Endothelial cell of umbilical vein (primary cell): ENCODE data around the gene GALK1. TPM values are rescaled to one million over a fixed set of nuclear protein-coding genes. Genes with fewer than 3 reads are reported as not detected.

Experiments
- BruUV-seq: library from RNA; stranded (reverse); fragments of 400-500 nt; replicated peaks from 2 replicates; lab custom pipeline; 2021; lab: Mats Ljungman, UMichigan
- CTCF ChIA-PET: fragments of 300-600, 350-600 bp; sonication (Branson Sonifier 250); formaldehyde crosslinking; loops from one replicate; lab custom pipeline; 2021; ENCODE audit warnings: antibody characterized with exemption, inconsistent platforms; lab: Charles Lee
- POLR2A ChIA-PET: fragments of 300-600, 350-600 bp; sonication (Branson Sonifier 250); formaldehyde crosslinking; loops from one replicate; lab custom pipeline; 2021; ENCODE audit warnings: antibody characterized with exemption, inconsistent platforms; lab: Charles Lee
- DNase-seq: peaks from one replicate; pipeline ENCODE4 v3.0.0-alpha.2; 2011; ENCODE audit warnings: low read depth, low spot score
- FAIRE-seq: peaks from 2 replicates; lab custom pipeline; 2011; peaks lifted over from hg19 to GRCh38; lab: Jason Lieb, UNC
- H2AFZ ChIP-seq: 2 replicates; pipeline ENCODE4 v1.6.0; 2012; ENCODE audit warnings: low read depth, low read length, control low read depth, inconsistent platforms
- H3K27ac ChIP-seq: 2 replicates; pipeline ENCODE4 v1.5.1; 2011; ENCODE audit warnings: low read depth, mild to moderate bottlenecking, control low read depth, low read length, moderate library complexity; ENCODE audit not compliant: insufficient read depth
- H3K27me3 ChIP-seq, 2 experiments: 2 replicates each; pipeline versions ENCODE4 v1.6.0 to v1.6.1; 2011; ENCODE audit warnings: low read length in 2 of 2, mixed read lengths in 1 of 2; ENCODE audit not compliant: control insufficient read depth in 2 of 2, insufficient read depth in 2 of 2
- H3K36me3 ChIP-seq, 2 experiments: 2 replicates in 1 of 2; 3 replicates in 1 of 2; pipeline ENCODE4 v1.5.1; 2011; ENCODE audit warnings: low read length in 2 of 2, mild to moderate bottlenecking in 1 of 2, moderate library complexity in 1 of 2; ENCODE audit not compliant: control insufficient read depth in 2 of 2, insufficient read depth in 2 of 2; ENCODE audit errors: extremely low read depth in 1 of 2
- H3K4me1 ChIP-seq: 3 replicates; pipeline ENCODE4 v1.5.1; 2011; ENCODE audit warnings: mild to moderate bottlenecking, low read length; ENCODE audit not compliant: control insufficient read depth, insufficient read depth; ENCODE audit errors: extremely low read depth
- H3K4me2 ChIP-seq: 2 replicates; pipeline ENCODE4 v1.6.1; 2011; ENCODE audit warnings: low read length, control low read depth, mixed read lengths; ENCODE audit not compliant: insufficient read depth
- H3K4me3 ChIP-seq, 3 experiments: fragments of 200-600 bp in 1 of 3; sonication (generic), shearing (Covaris generic) in 1 of 3; replicated peaks in 1 of 3; 2 replicates each; pipeline ENCODE4 v1.5.1; 2011 to 2016; ENCODE audit warnings: control low read depth in 3 of 3, low read length in 3 of 3, mild to moderate bottlenecking in 2 of 3, inconsistent platforms in 1 of 3, low read depth in 1 of 3, moderate library complexity in 1 of 3; ENCODE audit not compliant: insufficient read depth in 1 of 3
- H3K79me2 ChIP-seq: 2 replicates; pipeline ENCODE4 v1.6.0; 2012; ENCODE audit warnings: low read length, inconsistent platforms; ENCODE audit not compliant: control insufficient read depth, insufficient read depth
- H3K9ac ChIP-seq: replicated peaks from 2 replicates; pipeline ENCODE3; 2011; ENCODE audit warnings: low read length, control low read depth; ENCODE audit not compliant: insufficient read depth; ENCODE audit errors: extremely low read depth
- H3K9me1 ChIP-seq: replicated peaks from 3 replicates; pipeline ENCODE4 v1.6.0; 2011; ENCODE audit warnings: mild to moderate bottlenecking, low read length; ENCODE audit not compliant: control insufficient read depth, insufficient read depth; ENCODE audit errors: extremely low read depth
- H3K9me3 ChIP-seq: replicated peaks from 2 replicates; pipeline ENCODE4 v1.5.1; 2012; ENCODE audit warnings: low read length, inconsistent platforms; ENCODE audit not compliant: control insufficient read depth, insufficient read depth
- H4K20me1 ChIP-seq: replicated peaks from 2 replicates; pipeline ENCODE3; 2011; ENCODE audit warnings: mild to moderate bottlenecking, low read length; ENCODE audit not compliant: control insufficient read depth, insufficient read depth; ENCODE audit errors: extremely low read depth
- CTCF ChIP-seq, 2 donors: IDR thresholded peaks; 1 replicate in 1 of 2; 2 replicates in 1 of 2; pipeline ENCODE4 v1.5.1; 2011; ENCODE audit warnings: low read length in 2 of 2, mild to moderate bottlenecking in 2 of 2, moderate library complexity in 2 of 2, control low read depth in 1 of 2, inconsistent platforms in 1 of 2, low read depth in 1 of 2; ENCODE audit not compliant: insufficient read depth in 1 of 2; ENCODE audit errors: extremely low read depth in 1 of 2
- EZH2 ChIP-seq: IDR thresholded peaks from 2 replicates; pipeline ENCODE4 v1.6.1; 2012; ENCODE audit warnings: borderline replicate concordance, low read depth, mild to moderate bottlenecking, moderate library complexity, low read length, inconsistent platforms; ENCODE audit not compliant: severe bottlenecking
- FOS ChIP-seq: IDR thresholded peaks from 2 replicates; pipeline ENCODE4 v1.6.1; 2011; ENCODE audit warnings: mild to moderate bottlenecking, low read length, moderate library complexity, borderline replicate concordance; ENCODE audit not compliant: insufficient read depth
- GATA2 ChIP-seq: IDR thresholded peaks from 2 replicates; pipeline ENCODE4 v1.7.0; 2011; ENCODE audit warnings: low read depth, mild to moderate bottlenecking, moderate library complexity, mixed read lengths, low read length; ENCODE audit not compliant: insufficient read length, insufficient read depth
- JUN ChIP-seq: IDR thresholded peaks from 2 replicates; pipeline ENCODE4 v1.6.1; 2011; ENCODE audit warnings: borderline replicate concordance, low read depth; ENCODE audit not compliant: insufficient read length, insufficient read depth
- MAX ChIP-seq: IDR thresholded peaks from 2 replicates; pipeline ENCODE4 v1.6.1; 2011; ENCODE audit not compliant: insufficient read depth, insufficient read length
- MYC ChIP-seq: IDR thresholded peaks from one replicate; pipeline ENCODE4 v1.6.1; 2011; ENCODE audit warnings: mild to moderate bottlenecking, low read depth, low read length
- POLR2A ChIP-seq: IDR thresholded peaks from 2 replicates; pipeline ENCODE4 v1.6.1; 2012; ENCODE audit warnings: low read depth, mild to moderate bottlenecking, control low read depth, low read length
- POLR2AphosphoS5 ChIP-seq: IDR thresholded peaks from 2 replicates; pipeline ENCODE4 v1.6.1; 2012; ENCODE audit warnings: low read depth, mild to moderate bottlenecking, control low read depth, low read length, moderate library complexity; ENCODE audit not compliant: insufficient read depth
- dilution Hi-C: fragments of 300-500 bp; cut with MboI; formaldehyde crosslinking; loops from one replicate; pipeline ENCODE4 v1.15.0; 2019; ENCODE audit warnings: low sequenced_read_pairs; ENCODE audit not compliant: extremely low pct_ligation_motif_present
- intact Hi-C: fragments of 100-400 bp; cut with micrococcal nuclease; formaldehyde crosslinking; loops from one replicate; pipeline ENCODE4 v1.10.0; 2022
- polyA plus RNA-seq, 4 experiments: library from polyadenylated mRNA; depleted of rRNA in 3 of 4; stranded (reverse) in 3 of 4; unstranded in 1 of 4; fragments of >200 nt; gene quantifications; 2 replicates each; pipeline versions ENCODE4 v1.2.1 to v1.2.3, GENCODE V29; 2011 to 2012; ENCODE audit warnings: missing spikeins in 1 of 4
- total RNA-seq: library from RNA; stranded (reverse); gene quantifications from 2 replicates; pipeline ENCODE4 v1.2.3, GENCODE V29; 2021

The GALK1 gene
- total and polyA plus RNA-seq, 2 donors (not counting 3 experiments of a cell fraction or from before 2014, with no cell fraction given): 45.8 to 63.7 TPM

GRCh38 chr17:75803883-75804282, 38.9 kb upstream of the GALK1 start:
- no TSS peak for BruUV-seq
- DNase-seq: no peak
- H2AFZ ChIP-seq: no peak overlapping the region
- POLR2A ChIA-PET: no interaction called here
- H3K27ac ChIP-seq: no peak overlapping the region
- dilution Hi-C loops: no loop called here
- H3K36me3 ChIP-seq: peaks cover 3 to 6% of the 10 kb centered on the region in 2 experiments
- H3K4me3 ChIP-seq: no peak overlapping the region
- H3K4me2 ChIP-seq: no peak overlapping the region
- H4K20me1 ChIP-seq: no peaks in the 10 kb centered on the region
- H3K9me3 ChIP-seq: no peaks in the 10 kb centered on the region
- intact Hi-C loops: no loop called here
- H3K27me3 ChIP-seq: no peaks in the 10 kb centered on the region
- H3K4me1 ChIP-seq: no peaks in the 10 kb centered on the region
- no peaks in the 10 kb centered on the region for H3K79me2 ChIP-seq
- H3K9ac ChIP-seq: no peak overlapping the region
- no peaks in the 10 kb centered on the region for H3K9me1 ChIP-seq
- CTCF ChIA-PET: interaction anchor here (0.8 to 3.4 kb wide), 10 partner anchors 10 to 59 kb away, joined by 3 to 14 read pairs (median 4); a partner anchor contains a TSS
- FAIRE-seq: peak; percentile 35
- TF ChIP-seq POLR2A (no peak), CTCF (IDR thresholded peaks at IDR 0.05; ENCODE audit: extremely low read depth in 1 of 2, insufficient read depth in 1 of 2, low read depth in 1 of 2, low read length in 2 of 2) (no peak), EZH2 (no peak), MAX (no peak), POLR2AphosphoS5 (no peak), MYC (no peak), JUN (no peak), FOS (no peak), GATA2 (no peak)
